ENCODE measurements around the gene OSTM1. TPM values are rescaled to one million over a fixed set of nuclear protein-coding genes. Genes with fewer than 3 reads are reported as not detected.
"Not testable (repeated sequence)": the region's sequence is repeated elsewhere in the genome, so short reads cannot be mapped to it uniquely, and the experiment has no call there.

The OSTM1 gene
- total RNA-seq, 4 donors from 2014 or later = 26.3 to 327 (median 58.4) TPM

- Histone ChIP-seq H3K27ac (no peak overlapping the region), H3K9me3 (peaks cover 8 to 9% of the 10 kb centered on the region in 2 donors), H3K36me3 (no peaks in the 10 kb centered on the region), H3K27me3 (no peaks in the 10 kb centered on the region), H3K4me1 (no peaks in the 10 kb centered on the region), H3K4me3 (no peak overlapping the region)
- TF ChIP-seq CTCF (IDR thresholded peaks at IDR 0.05) (no peak), EP300 (IDR thresholded peaks at IDR 0.05; ENCODE audit: low read depth) (no peak), POLR2A (IDR thresholded peaks at IDR 0.05) (no peak), POLR2AphosphoS5 (IDR thresholded peaks at IDR 0.05) (no peak)
- DNase-seq = no peak
- 73 to 76% methylated on average over 6 of the region's 6 CpGs for WGBS, 2 donors (ENCODE audit: low coverage in 1 of 2)
- in situ Hi-C loops (cut with MboI; ENCODE audit: low pct_ligation_motif_present in 1 of 4, low pct_unique_long_range_greater_than_20kb in 1 of 4, low sequenced_read_pairs in 3 of 4) = no loop called here
- intact Hi-C loops (cut with DNase I; ENCODE audit: low total_unique reads) = no loop called here
These were observed 60.6 kb downstream of the OSTM1 start for GRCh38 chr6:108013787-108014439.

- Histone ChIP-seq H3K27me3 (no peaks in the 10 kb centered on the region), H3K36me3 (no peaks in the 10 kb centered on the region), H3K27ac (no peak overlapping the region), H3K4me1 (no peaks in the 10 kb centered on the region), H3K9me3 (peaks cover 11 to 12% of the 10 kb centered on the region in 2 donors), H3K4me3 (no peak overlapping the region)
- in situ Hi-C loops (cut with MboI; ENCODE audit: low pct_ligation_motif_present in 1 of 4, low pct_unique_long_range_greater_than_20kb in 1 of 4, low sequenced_read_pairs in 3 of 4) = no loop called here
- no peak for DNase-seq
- intact Hi-C loops (cut with DNase I; ENCODE audit: low total_unique reads) = no loop called here
- TF ChIP-seq POLR2AphosphoS5 (IDR thresholded peaks at IDR 0.05) (no peak), POLR2A (IDR thresholded peaks at IDR 0.05) (no peak), CTCF (IDR thresholded peaks at IDR 0.05) (no peak), EP300 (IDR thresholded peaks at IDR 0.05; ENCODE audit: low read depth) (no peak)
These were observed 64.6 kb downstream of the OSTM1 start for GRCh38 chr6:108009894-108010293.

GRCh38 chr6:108009258-108009657 lies 65.3 kb downstream of the OSTM1 start:
- H3K27ac ChIP-seq; H3K4me1 ChIP-seq; intact Hi-C loops (cut with DNase I; ENCODE audit: low total_unique reads); H3K27me3 ChIP-seq; H3K36me3 ChIP-seq; in situ Hi-C loops (cut with MboI; ENCODE audit: low pct_ligation_motif_present in 1 of 4, low pct_unique_long_range_greater_than_20kb in 1 of 4, low sequenced_read_pairs in 3 of 4); DNase-seq; H3K4me3 ChIP-seq: not testable (repeated sequence)
- WGBS, 2 donors (ENCODE audit: low coverage in 1 of 2) = 92 to 97% methylated on average over 1 of the region's 1 CpG
- peaks cover 11 to 12% of the 10 kb centered on the region in 2 donors for H3K9me3 ChIP-seq

GRCh38 chr6:108008363-108008762 lies 66.2 kb downstream of the OSTM1 start:
- no peak for DNase-seq
- intact Hi-C loops (cut with DNase I; ENCODE audit: low total_unique reads) = no loop called here
- no peak overlapping the region for H3K4me3 ChIP-seq
- TF ChIP-seq POLR2A (IDR thresholded peaks at IDR 0.05) = no peak
- H3K36me3 ChIP-seq = no peaks in the 10 kb centered on the region
- peaks cover 0 to 5% (median 4%) of the 10 kb centered on the region in 4 donors for H3K4me1 ChIP-seq
- WGBS, 2 donors (ENCODE audit: low coverage in 1 of 2) = 96 to 100% methylated on average over 1 of the region's 1 CpG
- H3K27ac ChIP-seq = no peak overlapping the region
- H3K9me3 ChIP-seq = peaks cover 11 to 12% of the 10 kb centered on the region in 2 donors
- no peaks in the 10 kb centered on the region for H3K27me3 ChIP-seq
- in situ Hi-C loops (cut with MboI; ENCODE audit: low pct_ligation_motif_present in 1 of 4, low pct_unique_long_range_greater_than_20kb in 1 of 4, low sequenced_read_pairs in 3 of 4) = no loop called here

- peaks cover 11 to 12% of the 10 kb centered on the region in 2 donors for H3K9me3 ChIP-seq
- H3K27me3 ChIP-seq = no peaks in the 10 kb centered on the region
- H3K4me3 ChIP-seq = no peak overlapping the region
- no peak for TF ChIP-seq POLR2AphosphoS5 (IDR thresholded peaks at IDR 0.05)
- no peak for TF ChIP-seq EP300 (IDR thresholded peaks at IDR 0.05; ENCODE audit: low read depth)
- TF ChIP-seq CTCF (IDR thresholded peaks at IDR 0.05) = no peak
- no peak for TF ChIP-seq POLR2A (IDR thresholded peaks at IDR 0.05)
- in situ Hi-C loops (cut with MboI; ENCODE audit: low pct_ligation_motif_present in 1 of 4, low pct_unique_long_range_greater_than_20kb in 1 of 4, low sequenced_read_pairs in 3 of 4) (no loop called here), intact Hi-C loops (cut with DNase I; ENCODE audit: low total_unique reads) (no loop called here)
- peaks cover 0 to 19% (median 15%) of the 10 kb centered on the region in 4 donors for H3K4me1 ChIP-seq
- WGBS, 2 donors (ENCODE audit: low coverage in 1 of 2) = 87 to 89% methylated on average over 3 of the region's 3 CpGs
- H3K27ac ChIP-seq = no peak overlapping the region
- DNase-seq = no peak
- no peaks in the 10 kb centered on the region for H3K36me3 ChIP-seq
These were observed 68.6 kb downstream of the OSTM1 start for GRCh38 chr6:108005961-108006360.

Measured in transverse colon (tissue), 4 donors.